Measurements from ENCODE around the gene CTSZ. TPM values are rescaled to one million over a fixed set of nuclear protein-coding genes. Genes with fewer than 3 reads are reported as not detected.
A peak's percentile ranks its signal among the peaks of the same experiment; 100 is the strongest.
"Not testable (repeated sequence)": the region's sequence is repeated elsewhere in the genome, so short reads cannot be mapped to it uniquely, and the experiment has no call there.

Gene CTSZ
- total RNA-seq, 2 donors from 2014 or later, result 93.6 to 130 TPM

DNA sequence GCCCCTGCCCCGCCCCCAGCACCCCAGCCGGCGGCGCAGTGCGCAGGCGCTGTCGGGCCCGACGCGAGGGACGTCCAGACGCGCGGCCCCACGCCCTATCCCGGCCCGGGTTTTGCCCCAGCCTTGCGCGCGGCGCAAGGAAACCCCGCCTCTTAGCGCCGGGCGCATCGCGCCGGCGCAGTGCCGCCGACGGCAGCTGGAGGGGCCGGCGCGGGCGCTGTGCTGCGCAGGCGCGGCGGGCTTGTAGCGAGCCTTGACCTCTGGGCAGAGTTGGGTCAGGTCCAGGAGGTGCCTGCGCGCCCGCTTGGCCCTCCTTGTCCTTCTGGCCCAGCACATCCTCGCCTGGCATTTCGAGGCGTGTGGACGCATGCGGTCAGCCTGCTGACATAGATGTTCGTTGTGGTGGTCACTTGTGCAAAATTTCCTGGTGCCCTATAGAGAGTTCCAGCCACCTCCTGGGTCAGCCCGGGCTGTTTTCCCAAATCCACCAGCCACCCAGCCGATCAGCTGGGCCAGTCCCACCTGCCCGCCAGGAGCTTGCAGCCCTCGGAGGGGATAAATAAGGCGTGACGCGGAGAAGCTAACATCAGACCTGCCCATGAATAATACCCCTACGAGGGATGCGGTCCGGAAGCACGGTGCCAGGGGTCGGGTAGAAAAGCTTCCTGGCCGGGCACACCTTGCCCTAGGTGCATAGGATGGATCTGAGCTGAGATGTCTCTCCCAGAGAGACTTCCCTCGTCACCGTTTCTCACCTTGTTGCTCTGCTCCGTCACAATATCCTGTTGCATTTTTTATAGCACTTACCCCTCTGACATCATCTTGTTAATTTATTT, 36.0 kb upstream of the CTSZ start:
- Histone ChIP-seq H3K4me3 (peak overlapping the region; percentile 90 to 93), H3K27me3 (replicated peaks; ENCODE audit: insufficient read depth) (no peaks in the 10 kb centered on the region), H3K27ac (peak overlapping the region; percentile 71 to 72), H3K4me1 (replicated peaks) (peaks cover 4% of the 10 kb centered on the region), H3K36me3 (no peaks in the 10 kb centered on the region), H3K9me3 (no peaks in the 10 kb centered on the region)
- TF ChIP-seq POLR2A (IDR thresholded peaks at IDR 0.05), result no peak
- peak; percentile 11 for TF ChIP-seq POLR2AphosphoS5 (IDR thresholded peaks at IDR 0.05)
- peak in 2 of 4 experiments; percentile 47 to 60 for TF ChIP-seq CTCF (IDR thresholded peaks at IDR 0.05)
- 18% methylated on average over 48 of the region's 66 CpGs for WGBS
- intact Hi-C loops (cut with DNase I), result no loop called here
- DNase-seq (ENCODE audit: low spot score), result peak; percentile 86

DNA sequence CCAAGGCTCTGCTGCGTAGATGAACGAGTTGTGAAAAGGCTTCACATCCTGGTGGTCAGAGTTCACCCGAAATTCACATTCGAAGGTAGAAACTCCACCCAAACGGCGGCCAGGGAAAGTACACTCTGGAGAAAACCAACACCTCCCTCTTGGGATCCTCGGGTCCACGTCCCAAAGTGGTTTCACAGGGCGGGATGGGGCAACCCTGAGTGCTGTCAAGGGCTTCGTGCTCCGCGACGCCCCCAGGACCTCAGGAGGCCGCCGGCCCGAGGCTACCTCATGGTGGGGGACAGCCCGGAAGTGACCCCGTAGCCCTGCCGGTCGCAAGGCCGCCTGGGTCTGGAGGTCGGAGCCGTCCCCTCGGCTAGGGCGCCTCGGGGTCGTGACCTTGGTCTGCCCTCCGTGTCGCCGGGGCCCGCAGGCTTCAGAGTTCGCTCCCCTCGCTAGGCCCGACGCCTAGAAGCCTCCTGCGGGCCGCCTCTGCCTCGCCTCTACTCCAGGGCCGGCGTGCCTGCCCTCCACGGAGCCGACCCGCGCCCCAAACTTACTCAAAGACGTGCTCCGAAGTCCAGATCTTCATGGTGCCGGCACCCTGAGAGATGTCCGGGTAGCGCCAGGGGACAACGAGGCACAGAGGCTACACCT, 35.2 kb upstream of the CTSZ start, which contains the start of gene PRELID3B:
PRELID3B (minus strand) TSS at position 636 of the 645 bp plus-strand sequence; CDS start at position 580, 56 bp downstream.
- Histone ChIP-seq H3K4me3 (peak within 1 kb of the TSS; percentile 90 to 93), H3K9me3 (no peaks in the 10 kb centered on the region), H3K27me3 (replicated peaks; ENCODE audit: insufficient read depth) (no peaks in the 10 kb centered on the region), H3K36me3 (no peaks in the 10 kb centered on the region), H3K4me1 (replicated peaks) (peaks cover 4% of the 10 kb centered on the region), H3K27ac (peak within 1 kb of the TSS; percentile 71 to 72)
- TF ChIP-seq POLR2AphosphoS5 (IDR thresholded peaks at IDR 0.05), result no peak
- TF ChIP-seq POLR2A (IDR thresholded peaks at IDR 0.05), result no peak
- TF ChIP-seq CTCF (IDR thresholded peaks at IDR 0.05), result no peak
- intact Hi-C loops (cut with DNase I), result no loop called here
- WGBS, result under 1% methylated on average over 27 of the region's 50 CpGs
- DNase-seq (ENCODE audit: low spot score), result no peak

GRCh38 chr20:59041487-59041886, 34.4 kb upstream of the CTSZ start:
- H3K9me3 ChIP-seq; DNase-seq (ENCODE audit: low spot score); H3K27ac ChIP-seq; H3K27me3 ChIP-seq (replicated peaks; ENCODE audit: insufficient read depth); H3K36me3 ChIP-seq; intact Hi-C loops (cut with DNase I); H3K4me1 ChIP-seq (replicated peaks): not testable (repeated sequence)
- H3K4me3 ChIP-seq, result peak overlapping the region in 1 of 2 donors; percentile 90
- WGBS, result 86% methylated on average over 16 of the region's 16 CpGs

DNA sequence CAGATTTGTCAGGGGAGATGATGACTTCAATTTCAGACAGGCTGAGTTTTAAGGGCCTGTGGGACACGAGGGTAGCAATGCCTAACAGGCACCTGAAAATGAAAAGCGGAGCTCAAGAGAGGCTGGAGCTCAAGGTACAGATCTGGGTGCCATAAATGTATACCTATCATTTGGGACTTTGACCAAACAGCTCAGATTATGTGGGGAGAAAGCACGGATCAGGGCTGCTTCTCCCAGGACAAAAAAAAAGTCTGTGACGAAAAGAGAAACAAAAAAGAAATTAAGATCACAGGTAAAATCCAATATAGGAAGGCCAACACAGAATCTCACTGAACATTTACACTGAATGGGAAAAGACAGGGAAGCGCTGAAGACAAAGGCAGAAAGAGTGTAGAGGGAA, 33.6 kb upstream of the CTSZ start:
- no peak overlapping the region for H3K27ac ChIP-seq
- TF ChIP-seq POLR2A (IDR thresholded peaks at IDR 0.05) (no peak), POLR2AphosphoS5 (IDR thresholded peaks at IDR 0.05) (no peak), CTCF (IDR thresholded peaks at IDR 0.05) (no peak)
- intact Hi-C loops (cut with DNase I), result no loop called here
- no peaks in the 10 kb centered on the region for H3K27me3 ChIP-seq (replicated peaks; ENCODE audit: insufficient read depth)
- no peaks in the 10 kb centered on the region for H3K36me3 ChIP-seq
- WGBS, result 85% methylated on average over 5 of the region's 5 CpGs
- peaks cover 4% of the 10 kb centered on the region for H3K4me1 ChIP-seq (replicated peaks)
- no peak overlapping the region for H3K4me3 ChIP-seq
- H3K9me3 ChIP-seq, result no peaks in the 10 kb centered on the region
- no peak for DNase-seq (ENCODE audit: low spot score)

DNA sequence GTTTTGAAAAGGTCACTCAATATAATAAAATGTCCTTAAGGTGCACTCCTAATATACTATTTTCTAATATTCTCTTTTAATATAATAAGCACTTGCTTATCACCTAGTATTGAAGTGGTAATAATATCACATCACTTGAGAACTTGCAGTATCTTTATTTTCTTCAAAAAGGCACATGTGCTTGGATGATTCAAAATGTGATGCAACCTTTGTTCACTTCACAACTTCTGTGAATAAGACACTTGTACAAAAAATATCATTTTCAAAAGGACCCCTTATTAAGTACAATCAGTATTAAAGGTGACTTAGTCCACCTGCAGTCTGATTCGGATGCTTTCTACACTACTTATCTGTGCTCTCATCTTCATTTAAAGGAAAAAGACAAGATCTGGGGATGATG, 32.2 kb upstream of the CTSZ start:
- no peaks in the 10 kb centered on the region for H3K36me3 ChIP-seq
- no peaks in the 10 kb centered on the region for H3K27me3 ChIP-seq (replicated peaks; ENCODE audit: insufficient read depth)
- H3K4me3 ChIP-seq, result no peak overlapping the region
- intact Hi-C loops (cut with DNase I), result no loop called here
- no peak for DNase-seq (ENCODE audit: low spot score)
- peaks cover 4% of the 10 kb centered on the region for H3K4me1 ChIP-seq (replicated peaks)
- no peak overlapping the region for H3K27ac ChIP-seq
- H3K9me3 ChIP-seq, result no peaks in the 10 kb centered on the region
- 41% methylated on average over 1 of the region's 1 CpG for WGBS
- TF ChIP-seq CTCF (IDR thresholded peaks at IDR 0.05) (no peak), POLR2A (IDR thresholded peaks at IDR 0.05) (no peak), POLR2AphosphoS5 (IDR thresholded peaks at IDR 0.05) (no peak)
